Right kidney (tissue), 1 donor: Measurements from ENCODE around the gene RASIP1.
"Not testable (repeated sequence)": the region's sequence is repeated elsewhere in the genome, so short reads cannot be mapped to it uniquely, and the experiment has no call there.

Source experiments
- DNase-seq: peaks from one replicate; pipeline ENCODE4 v3.0.0-alpha.2; 2016

Gene RASIP1

DNA sequence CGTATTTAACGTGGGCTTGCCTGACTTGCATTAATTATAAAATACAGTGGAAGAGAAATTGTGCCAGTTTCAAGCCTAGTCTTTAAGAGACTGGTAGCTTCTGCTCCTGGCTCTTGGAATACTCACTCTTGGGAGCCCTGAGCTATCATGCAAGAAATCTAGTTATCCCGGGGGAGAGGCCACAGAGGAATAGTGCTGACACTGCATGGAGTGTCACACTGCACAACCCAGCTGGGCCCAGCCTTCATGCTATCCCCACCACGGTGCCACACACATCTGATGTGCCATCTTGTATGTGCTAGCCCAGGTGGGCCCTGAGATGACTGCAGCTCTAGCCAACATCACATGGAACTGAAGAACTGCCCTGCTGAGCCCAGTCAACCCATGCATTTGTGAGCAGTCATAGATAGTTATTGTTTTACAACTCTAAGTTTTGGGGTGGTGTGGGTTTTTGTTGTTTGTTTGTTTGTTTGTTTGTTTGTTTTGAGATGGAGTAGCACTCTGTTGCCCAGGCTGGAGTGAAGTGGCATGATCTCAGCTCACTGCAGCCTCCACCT is 29.2 kb downstream of the RASIP1 start:
- DNase-seq, result no peak

DNA sequence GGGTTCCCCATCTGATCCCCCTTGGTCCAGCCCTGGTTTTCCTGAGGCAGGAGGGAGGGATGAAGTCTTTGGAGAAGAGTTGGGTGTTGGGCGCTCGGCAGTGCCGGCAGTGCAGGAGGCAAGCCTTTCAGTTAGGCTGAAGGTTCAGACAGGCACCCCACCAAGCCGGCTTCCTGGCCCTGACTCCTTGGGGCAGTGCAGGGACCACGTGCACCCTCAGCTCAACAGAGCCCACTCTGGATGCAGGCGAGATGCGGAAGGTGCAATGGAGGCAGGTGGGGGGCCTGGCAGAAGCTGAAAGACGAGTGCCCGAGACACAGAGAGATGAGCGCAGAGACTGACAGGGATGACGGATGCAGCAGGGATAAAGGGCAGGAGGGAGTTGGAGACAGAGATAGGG is 31.9 kb downstream of the RASIP1 start:
- no peak for DNase-seq

DNA sequence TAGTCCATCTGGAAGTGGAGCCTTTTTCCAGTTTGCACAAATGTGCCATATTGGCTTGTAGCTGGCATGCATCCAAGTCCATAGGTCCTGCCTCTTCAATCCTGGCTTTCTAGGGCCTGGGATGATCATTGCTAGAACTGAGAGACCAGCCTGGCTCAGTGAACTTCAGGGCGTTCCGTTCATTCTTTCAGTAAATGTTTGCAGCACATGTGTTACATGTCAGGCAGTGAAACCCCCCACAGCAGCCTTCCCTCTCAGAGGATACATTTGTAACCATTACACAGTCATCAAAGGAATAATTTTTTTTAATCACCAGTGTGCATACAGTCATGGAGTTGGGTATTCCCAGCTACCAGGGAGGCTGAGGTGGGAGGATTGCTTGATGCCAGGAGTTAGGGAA is 35.0 kb downstream of the RASIP1 start:
- no peak for DNase-seq

DNA sequence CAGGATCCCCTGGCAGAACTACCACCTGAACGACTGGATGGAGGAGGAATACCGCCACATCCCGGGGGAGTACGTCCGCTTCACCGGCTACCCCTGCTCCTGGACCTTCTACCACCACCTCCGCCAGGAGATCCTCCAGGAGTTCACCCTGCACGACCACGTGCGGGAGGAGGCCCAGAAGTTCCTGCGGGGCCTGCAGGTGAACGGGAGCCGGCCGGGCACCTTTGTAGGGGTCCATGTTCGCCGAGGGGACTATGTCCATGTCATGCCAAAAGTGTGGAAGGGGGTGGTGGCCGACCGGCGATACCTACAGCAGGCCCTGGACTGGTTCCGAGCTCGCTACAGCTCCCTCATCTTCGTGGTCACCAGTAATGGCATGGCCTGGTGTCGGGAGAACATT is 37.1 kb downstream of the RASIP1 start:
- DNase-seq, result no peak

DNA sequence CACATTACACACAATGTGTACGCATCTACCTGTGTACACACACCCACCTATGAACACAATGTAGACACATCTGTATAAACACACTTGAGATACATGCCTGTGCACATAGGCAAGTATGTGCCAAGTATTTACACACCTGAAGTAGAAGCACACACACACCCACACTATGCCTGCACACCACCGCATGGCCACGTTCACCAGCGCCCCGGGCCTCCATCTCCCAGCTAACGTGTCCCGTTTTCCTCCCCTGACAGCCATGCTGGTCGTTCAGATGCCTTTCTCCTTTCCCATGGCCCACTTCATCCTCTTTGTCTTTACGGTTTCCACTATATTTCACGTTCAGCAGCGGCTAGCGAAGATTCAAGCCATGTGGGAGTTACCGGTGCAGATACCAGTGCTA is 37.7 kb downstream of the RASIP1 start:
- DNase-seq, result no peak

DNA sequence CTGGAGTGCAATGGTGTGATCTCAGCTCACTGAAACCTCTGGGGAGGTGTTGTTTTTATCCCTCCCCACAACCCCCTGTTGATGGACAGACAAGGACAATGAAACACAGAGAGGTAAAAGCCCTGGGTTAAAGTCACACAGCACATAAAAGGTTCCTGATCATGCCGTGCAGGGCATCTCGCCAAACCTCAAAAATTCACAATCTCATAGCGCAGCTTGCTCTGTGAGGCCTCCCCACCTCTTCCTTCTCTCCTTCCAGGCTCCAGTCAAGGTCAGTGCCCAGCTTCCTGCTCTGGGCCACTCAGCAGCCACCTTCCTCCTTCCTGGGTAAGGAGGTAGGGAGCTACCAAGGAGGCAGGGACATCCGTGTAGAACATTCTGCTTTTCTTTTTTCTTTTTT is 42.4 kb downstream of the RASIP1 start:
- DNase-seq, result no peak

DNA sequence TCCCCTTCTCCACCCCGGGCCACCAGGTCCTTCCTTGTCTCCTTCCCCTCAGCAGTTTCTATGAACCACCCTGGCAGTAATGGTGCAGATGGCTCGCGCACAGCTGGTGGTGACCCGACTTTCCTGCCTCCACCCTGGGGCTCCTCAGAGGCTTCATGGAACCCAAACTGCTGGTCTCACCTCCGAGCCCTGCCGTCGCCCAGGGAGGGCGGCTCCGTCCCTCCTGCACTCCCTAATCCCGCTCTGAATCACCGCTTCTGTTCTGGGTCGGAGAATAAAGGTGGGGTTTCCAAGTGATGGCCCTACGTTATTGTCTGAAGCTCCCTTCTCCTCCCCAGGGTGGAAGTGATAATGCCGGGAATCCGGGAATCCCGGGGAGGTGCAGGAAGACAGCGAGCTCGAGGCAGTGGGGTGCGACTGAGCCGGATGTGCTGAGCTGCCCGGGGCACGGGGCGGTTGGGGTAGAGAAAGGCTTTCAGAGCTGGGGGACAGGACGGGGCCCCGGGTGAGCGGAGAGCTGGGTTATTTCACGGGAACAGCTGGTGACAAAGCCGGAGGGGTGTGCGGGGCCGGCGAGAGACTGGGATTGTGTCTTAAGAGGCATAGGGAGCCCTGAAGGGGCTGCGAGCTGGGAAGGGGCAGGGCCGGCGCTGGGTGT is 43.9 kb downstream of the RASIP1 start:
- DNase-seq, result peak; percentile 59

DNA sequence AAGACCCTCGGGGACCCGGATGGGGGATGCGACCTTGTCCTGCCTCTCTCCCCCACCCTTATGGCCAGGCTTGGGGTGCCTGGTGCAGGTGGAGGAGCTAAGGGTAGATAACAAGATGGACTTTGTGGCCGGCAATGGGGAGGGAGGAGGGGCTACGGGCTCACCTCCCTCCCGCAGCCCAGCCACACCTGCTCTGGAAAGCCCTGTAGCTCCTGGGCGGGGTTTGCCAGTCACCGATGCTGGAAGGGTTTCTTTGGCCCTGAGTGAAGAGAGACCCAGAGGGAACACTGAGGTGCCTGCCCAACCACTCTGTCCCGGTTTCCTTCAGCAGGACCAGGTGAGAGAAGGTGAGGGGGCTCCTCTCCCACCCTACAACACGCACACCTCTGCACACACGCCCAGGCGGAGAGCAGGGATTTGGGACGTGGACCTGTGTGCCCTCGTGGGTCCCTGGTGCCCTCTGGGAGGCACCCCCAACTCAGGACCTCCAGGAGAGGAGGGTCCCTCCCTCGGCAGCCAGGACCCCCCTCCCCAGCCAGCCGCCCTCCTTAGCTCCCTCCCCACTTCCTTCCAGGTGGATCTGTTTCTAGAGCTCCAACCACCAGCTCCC is 44.6 kb downstream of the RASIP1 start, which contains the start of gene FUT2:
Gene FUT2 (plus strand): TSS at position 229 of the 610 bp plus-strand sequence. CDS start 6,986 bp downstream, outside the sequence.
- peak; percentile 37 for DNase-seq

DNA sequence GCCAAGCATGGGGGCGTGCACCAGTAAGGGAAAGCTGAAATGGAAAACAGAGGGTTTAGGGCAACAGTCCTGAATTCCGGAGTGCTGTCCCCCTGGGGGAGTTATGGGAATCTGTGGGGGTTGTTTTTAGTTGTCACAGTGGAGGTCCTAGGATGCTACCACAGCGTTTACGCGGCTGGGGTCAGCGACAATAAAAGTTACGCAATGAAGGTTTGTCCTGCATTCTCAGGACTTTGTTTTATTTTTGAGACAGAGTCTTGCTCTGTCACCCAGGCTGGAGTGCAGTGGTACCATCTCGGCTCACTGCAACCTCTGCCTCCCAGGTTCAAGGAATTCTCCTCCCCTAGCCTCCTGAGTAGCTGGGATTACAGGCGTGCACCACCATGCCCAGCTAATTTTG is 46.8 kb downstream of the RASIP1 start:
- not testable (repeated sequence) for DNase-seq

DNA sequence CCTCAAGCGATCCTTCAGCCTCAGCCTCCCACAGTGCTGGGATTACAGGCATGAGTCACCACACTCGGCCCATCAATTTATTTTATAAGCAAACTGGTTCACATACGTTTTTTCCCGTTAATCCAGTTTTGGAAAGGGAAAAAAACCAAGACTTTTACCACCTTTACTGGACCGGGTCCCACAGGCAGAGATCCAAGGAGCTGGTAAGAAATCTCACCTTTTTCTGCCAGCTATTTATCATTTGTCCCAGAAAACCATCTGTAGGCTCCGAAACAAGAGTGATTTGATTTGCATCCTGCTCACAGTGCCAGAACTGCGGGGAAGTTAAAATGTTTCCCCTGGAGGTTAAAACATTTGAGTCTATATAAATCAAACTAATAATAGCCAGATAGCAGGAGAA is 51.0 kb downstream of the RASIP1 start:
- no peak for DNase-seq

DNA sequence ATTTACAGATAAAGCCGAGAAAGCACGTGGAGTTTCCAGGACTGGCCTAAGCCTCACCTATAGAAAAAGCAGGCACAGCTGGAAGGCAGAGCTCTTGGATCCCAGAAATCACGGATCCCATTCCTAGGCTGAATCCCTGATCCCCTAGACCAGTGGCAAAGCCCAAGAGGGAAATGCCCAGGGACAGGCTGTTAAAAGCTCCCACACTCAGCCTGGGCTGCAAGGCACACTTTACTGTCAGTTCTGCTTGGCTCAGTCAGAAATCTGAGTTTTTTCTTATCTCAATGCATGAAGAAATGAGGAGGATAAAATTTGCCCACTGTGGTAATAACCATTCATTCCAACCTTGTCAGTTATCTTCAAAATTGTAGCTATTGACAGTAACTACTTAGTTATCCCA is 52.6 kb downstream of the RASIP1 start:
- DNase-seq, result no peak

DNA sequence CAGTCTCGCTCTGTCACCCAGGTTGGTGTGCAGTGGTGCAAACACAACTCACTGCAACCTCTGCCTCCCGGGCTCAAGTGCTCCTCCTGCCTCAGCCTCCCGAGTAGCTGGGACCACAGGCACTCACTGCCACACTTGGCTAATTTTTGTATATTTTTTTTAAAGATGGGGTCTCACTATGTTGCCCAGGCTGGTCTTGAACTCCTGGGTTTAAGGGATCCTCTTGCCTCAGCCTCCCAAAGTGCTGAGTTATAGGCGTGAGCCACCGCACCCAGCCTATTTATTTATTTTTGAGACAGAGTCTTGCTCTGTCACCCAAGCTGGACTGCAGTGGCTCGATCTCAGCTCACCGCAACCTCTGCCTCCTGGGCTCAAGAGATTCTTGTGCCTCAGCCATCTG is 53.8 kb downstream of the RASIP1 start:
- DNase-seq, result not testable (repeated sequence)

DNA sequence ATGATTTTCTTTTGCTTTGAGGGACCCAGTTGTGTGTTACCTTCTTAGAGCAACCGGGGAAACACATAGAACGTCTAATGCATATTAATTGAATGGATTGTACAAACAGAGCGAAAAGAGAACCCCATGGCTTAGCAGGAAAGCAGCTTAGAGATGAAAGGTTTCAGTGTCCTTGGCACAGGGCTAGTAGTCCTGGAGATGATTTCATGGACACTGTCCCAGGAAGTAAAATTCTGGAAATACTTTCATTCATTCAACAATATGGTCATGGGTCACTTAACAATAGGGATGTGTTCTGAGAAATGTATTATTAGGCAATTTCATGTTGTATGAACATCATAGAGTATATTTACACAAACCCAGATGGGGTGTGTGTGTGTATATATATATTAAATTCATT is 54.3 kb downstream of the RASIP1 start:
- no peak for DNase-seq

DNA sequence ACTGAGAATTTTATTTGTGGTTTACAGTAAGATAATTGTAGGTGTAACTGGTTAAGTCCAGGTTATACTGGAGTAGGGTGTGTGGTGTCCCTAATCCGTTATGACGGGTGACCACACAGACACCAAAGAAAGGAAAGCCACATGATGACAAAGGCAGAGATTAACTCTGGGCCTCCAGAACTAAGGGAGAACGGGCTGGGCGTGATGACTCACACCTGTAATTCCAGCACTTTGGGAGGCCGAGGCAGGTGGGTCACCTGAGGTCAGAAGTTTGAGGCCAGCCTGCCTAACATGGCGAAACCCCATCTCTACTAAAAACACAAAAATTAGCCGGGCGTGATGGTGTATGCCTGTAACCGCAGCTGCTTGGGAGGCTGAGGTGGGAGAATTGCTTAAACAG is 54.8 kb downstream of the RASIP1 start:
- no peak for DNase-seq

DNA sequence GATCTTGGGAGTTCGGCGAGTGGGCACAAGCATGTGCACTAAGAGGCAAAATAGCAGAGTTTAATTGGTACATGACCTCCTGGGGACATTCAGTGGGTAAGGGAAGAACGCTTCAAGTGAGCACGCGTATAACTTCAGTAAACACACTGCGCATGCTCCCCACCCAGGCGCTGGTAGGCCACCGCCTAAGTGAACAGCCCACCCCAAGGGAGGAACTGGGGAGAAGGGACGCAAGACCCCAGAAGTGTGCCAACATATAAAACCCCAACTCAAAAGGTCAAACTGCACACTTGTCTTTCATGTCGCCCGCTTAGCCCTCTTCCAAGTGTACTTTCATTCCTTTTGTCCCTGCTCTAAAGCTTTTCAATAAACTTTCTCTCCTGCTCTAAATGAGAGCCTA is 57.1 kb downstream of the RASIP1 start:
- peak; percentile 59 for DNase-seq

DNA sequence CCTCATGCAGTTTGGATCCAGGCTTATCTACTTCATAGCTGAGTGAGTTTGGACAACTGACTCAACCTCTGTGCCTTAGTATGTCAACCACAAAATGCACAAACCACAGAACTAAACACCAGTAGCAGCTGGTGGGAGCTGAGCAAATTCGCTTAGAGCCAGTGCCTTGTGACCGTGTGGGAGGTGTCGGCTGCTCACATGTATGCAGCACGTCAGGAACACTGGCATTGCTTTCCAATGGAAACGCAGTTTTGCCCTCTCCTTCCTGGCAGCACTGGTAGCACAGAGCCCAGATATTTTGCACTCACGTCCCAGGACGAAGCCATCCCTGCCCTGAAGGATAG is 59.3 kb downstream of the RASIP1 start:
- no peak for DNase-seq

DNA sequence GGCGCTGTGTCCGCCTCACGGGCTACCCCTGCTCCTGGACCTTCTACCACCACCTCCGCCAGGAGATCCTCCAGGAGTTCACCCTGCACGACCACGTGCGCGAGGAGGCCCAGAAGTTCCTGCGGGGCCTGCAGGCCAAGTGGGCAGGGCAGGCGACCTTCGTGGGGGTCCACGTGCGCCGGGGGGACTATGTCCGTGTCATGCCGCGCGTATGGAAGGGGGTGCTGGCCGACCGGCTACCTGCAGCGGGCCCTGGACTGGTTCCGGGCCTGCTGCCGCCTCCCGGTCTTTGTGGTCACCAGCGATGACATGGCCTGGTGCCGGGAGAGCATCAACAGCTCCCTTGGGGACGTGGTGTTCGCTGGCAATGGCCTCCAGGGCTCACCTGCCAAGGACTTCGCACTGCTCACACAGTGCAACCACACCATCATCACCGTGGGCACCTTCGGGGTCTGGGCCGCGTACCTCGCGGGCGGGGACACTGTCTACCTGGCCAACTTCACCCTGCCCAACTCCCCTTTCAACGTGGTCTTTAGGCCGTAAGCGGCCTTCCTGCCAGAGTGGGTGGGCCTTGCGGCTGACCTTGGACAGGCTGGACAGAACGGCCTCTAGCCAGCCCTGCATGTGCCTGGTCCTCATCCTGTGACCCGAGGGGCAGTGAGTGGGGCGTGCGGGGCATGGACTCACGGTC is 59.8 kb downstream of the RASIP1 start:
- DNase-seq, result no peak

DNA sequence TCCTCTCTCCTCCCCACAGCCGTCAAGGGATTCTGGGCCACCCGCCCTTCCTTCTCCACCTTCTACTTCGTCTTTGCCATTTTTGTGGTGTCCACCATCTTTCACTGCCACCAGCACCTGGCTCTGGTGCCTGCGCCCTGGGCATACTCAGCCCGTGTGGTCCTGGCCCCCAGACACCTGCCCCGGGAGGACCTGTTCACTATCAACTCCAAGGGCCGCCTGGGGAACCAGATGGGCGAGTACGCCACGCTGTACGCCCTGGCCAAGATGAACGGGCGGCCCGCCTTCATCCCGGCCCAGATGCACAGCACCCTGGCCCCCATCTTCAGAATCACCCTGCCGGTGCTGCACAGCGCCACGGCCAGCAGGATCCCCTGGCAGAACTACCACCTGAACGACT is 60.4 kb downstream of the RASIP1 start:
- DNase-seq, result not testable (repeated sequence)

DNA sequence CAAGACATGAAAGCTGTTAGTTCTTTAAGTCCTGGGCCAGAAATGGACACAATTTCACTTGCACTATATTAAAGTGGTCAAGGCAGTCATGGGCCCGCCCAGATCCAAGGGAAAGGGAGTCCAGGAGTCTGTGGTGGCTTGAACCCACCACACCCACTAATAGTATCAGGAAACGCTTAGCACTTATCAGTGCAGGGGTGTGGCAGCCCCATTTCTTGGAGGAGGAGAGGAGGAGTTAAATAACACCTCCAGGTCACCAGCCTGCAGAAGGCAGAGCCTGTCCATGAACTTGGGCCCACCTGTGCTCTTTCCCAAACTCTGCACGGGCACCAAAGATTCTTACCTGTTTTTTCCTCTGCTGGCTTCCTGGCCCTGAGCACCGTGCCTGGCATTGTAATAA is 62.2 kb downstream of the RASIP1 start:
- no peak for DNase-seq

DNA sequence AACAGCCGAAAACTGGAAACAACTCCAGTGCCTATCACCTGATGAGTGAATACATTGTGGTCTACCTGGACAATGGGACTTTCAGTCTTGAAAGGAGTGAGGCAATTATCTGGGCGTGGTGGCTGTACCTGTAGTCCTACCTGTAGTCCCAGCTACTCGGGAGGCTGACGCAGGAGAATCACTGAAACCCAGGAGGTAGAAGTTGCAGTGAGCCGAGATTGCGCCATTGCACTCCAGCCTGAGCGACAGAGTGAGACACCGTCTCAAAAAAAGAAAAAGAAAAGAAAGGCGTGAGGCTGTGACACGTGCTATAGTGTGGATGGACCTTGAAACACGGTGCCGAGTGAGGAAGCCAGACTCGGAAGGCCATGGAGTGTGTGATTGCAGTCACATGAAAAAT is 63.5 kb downstream of the RASIP1 start:
- DNase-seq, result no peak

DNA sequence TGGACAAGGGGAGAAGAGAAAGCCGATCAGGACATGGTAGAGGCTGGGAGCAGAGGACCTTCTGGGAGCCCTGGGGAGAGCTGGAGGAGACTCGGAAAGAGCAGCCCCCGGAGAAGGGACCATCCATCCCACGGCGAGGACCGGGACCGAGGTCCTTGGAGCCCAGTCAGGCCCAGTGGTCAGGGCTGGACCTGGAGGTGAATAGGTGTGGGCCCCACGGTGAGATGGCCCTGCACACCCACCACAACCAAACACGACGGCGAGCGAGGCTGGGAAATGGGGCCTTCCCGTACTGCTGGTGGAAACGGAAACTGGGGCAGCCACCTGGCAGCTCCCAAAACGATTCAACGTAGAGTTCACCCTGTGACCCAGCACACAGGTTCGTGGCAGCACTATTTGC is 63.9 kb downstream of the RASIP1 start:
- no peak for DNase-seq

DNA sequence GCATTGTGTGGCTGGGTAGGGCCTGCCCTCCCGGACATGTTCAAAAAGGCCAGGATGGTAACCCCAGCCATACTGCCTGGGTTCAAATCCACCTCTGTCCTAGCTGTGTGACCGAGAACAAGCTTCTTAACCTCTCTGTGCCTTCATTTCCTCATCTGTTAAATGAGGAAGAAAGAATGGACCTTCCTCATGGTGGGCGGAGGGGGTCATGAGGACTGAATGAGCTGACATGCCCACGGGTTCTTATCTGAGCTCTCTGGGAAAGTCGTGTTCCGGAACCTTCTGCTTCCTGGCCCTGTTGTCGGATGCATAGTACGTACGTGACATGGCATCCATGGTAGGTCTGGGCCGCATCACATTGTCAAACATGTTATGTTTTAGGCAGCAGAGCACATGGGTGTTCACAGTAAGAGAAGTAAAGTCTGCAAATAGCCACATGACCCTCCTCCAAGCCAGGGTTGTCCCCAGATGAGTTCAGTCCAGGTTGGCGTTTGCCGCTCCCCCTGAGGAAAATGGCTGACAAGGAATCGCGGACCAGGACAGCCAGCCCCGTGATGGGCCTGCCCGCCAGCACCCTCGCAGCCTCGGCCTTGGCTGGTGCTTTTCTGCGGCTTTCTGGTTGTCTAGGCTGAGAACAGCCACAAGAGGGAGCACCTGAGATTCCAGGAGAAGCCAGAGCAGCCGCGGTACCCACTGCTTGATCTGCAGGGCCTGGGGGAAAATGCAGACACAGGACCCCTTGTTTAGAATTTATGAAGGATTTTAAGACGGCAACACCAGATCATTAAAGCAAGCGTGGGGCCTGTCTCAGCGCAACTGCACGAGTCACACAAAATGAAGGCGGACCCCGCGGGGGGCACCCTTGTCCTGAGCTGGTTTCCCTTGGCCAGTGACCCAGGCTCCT is 65.2 kb downstream of the RASIP1 start:
- peak; percentile 84 for DNase-seq
